ENCODE measurements around the gene EN2. TPM values are rescaled to one million over a fixed set of nuclear protein-coding genes. Genes with fewer than 3 reads are reported as not detected.

EN2 gene
- polyA plus RNA-seq, 4 donors = not detected

GRCh38 chr7:155416646-155417380 lies 41.1 kb upstream of the EN2 start:
- Histone ChIP-seq H3K9me3 (ENCODE audit: control insufficient read depth in 2 of 2, insufficient read depth in 1 of 2, low read depth in 1 of 2, low read length in 1 of 2) (no peaks in the 10 kb centered on the region), H3K4me3 (ENCODE audit: low read depth in 1 of 3, low read length in 3 of 3) (no peak overlapping the region), H3K4me1 (ENCODE audit: control insufficient read depth in 3 of 3, insufficient read depth in 2 of 3, low read depth in 1 of 3, low read length in 2 of 3) (no peaks in the 10 kb centered on the region), H3K27ac (ENCODE audit: low read depth in 1 of 3, low read length in 2 of 3) (no peak overlapping the region), H3K36me3 (ENCODE audit: control insufficient read depth in 3 of 3, insufficient read depth in 2 of 3, low read depth in 1 of 3, low read length in 3 of 3) (no peaks in the 10 kb centered on the region), H3K27me3 (ENCODE audit: control insufficient read depth in 3 of 3, insufficient read depth in 3 of 3, low read length in 3 of 3) (peaks cover 0 to 13% (median 2%) of the 10 kb centered on the region in 3 donors)
- 82 to 86% (median 85%) methylated on average over 17 of the region's 17 CpGs for WGBS, 3 donors
- no peak for FAIRE-seq
- no peak for DNase-seq

DNA sequence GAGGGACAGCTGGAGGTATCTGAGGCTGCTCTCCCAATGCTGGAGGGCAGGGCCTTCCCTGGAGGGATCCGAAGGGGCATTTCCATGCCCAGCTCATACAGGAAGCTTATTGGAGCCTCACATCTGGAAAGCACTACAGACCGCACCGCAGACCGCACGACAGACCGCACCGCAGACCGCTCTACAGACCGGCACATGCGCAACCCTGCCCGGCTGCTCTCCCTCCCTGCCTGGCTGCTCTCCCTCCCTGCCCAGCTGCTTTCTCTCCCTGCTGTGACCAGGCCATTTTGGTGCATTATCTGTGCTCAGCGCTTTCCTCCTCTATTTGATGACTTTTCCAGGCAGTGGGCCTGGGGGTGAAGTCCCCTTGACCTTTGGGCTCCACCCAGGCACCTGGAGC lies 39.6 kb upstream of the EN2 start:
- H3K4me3 ChIP-seq (ENCODE audit: low read depth in 1 of 3, low read length in 3 of 3) = no peak overlapping the region
- H3K36me3 ChIP-seq (ENCODE audit: control insufficient read depth in 3 of 3, insufficient read depth in 2 of 3, low read depth in 1 of 3, low read length in 3 of 3) = no peaks in the 10 kb centered on the region
- no peak for DNase-seq
- no peak overlapping the region for H3K27ac ChIP-seq (ENCODE audit: low read depth in 1 of 3, low read length in 2 of 3)
- WGBS, 3 donors = 84 to 92% (median 86%) methylated on average over 12 of the region's 12 CpGs
- FAIRE-seq = no peak
- H3K4me1 ChIP-seq (ENCODE audit: control insufficient read depth in 3 of 3, insufficient read depth in 2 of 3, low read depth in 1 of 3, low read length in 2 of 3) = no peaks in the 10 kb centered on the region
- no peaks in the 10 kb centered on the region for H3K9me3 ChIP-seq (ENCODE audit: control insufficient read depth in 2 of 2, insufficient read depth in 1 of 2, low read depth in 1 of 2, low read length in 1 of 2)
- peaks cover 0 to 8% (median 2%) of the 10 kb centered on the region in 3 donors for H3K27me3 ChIP-seq (ENCODE audit: control insufficient read depth in 3 of 3, insufficient read depth in 3 of 3, low read length in 3 of 3)

- DNase-seq = no peak
- Histone ChIP-seq H3K36me3 (ENCODE audit: control insufficient read depth in 3 of 3, insufficient read depth in 2 of 3, low read depth in 1 of 3, low read length in 3 of 3) (no peaks in the 10 kb centered on the region), H3K9me3 (ENCODE audit: control insufficient read depth in 2 of 2, insufficient read depth in 1 of 2, low read depth in 1 of 2, low read length in 1 of 2) (no peaks in the 10 kb centered on the region), H3K4me1 (ENCODE audit: control insufficient read depth in 3 of 3, insufficient read depth in 2 of 3, low read depth in 1 of 3, low read length in 2 of 3) (no peaks in the 10 kb centered on the region), H3K4me3 (ENCODE audit: low read depth in 1 of 3, low read length in 3 of 3) (no peak overlapping the region), H3K27me3 (ENCODE audit: control insufficient read depth in 3 of 3, insufficient read depth in 3 of 3, low read length in 3 of 3) (peaks cover 0 to 11% (median 2%) of the 10 kb centered on the region in 3 donors), H3K27ac (ENCODE audit: low read depth in 1 of 3, low read length in 2 of 3) (no peak overlapping the region)
- 85 to 90% (median 85%) methylated on average over 15 to 16 of the region's 16 CpGs for WGBS, 3 donors
- FAIRE-seq = no peak
These were observed 38.8 kb upstream of the EN2 start for GRCh38 chr7:155418941-155419755.

GRCh38 chr7:155420116-155420515 lies 37.8 kb upstream of the EN2 start:
- Histone ChIP-seq H3K4me1 (ENCODE audit: control insufficient read depth in 3 of 3, insufficient read depth in 2 of 3, low read depth in 1 of 3, low read length in 2 of 3) (no peaks in the 10 kb centered on the region), H3K9me3 (ENCODE audit: control insufficient read depth in 2 of 2, insufficient read depth in 1 of 2, low read depth in 1 of 2, low read length in 1 of 2) (no peaks in the 10 kb centered on the region), H3K36me3 (ENCODE audit: control insufficient read depth in 3 of 3, insufficient read depth in 2 of 3, low read depth in 1 of 3, low read length in 3 of 3) (no peaks in the 10 kb centered on the region), H3K27me3 (ENCODE audit: control insufficient read depth in 3 of 3, insufficient read depth in 3 of 3, low read length in 3 of 3) (peaks cover 0 to 11% (median 2%) of the 10 kb centered on the region in 3 donors), H3K4me3 (ENCODE audit: low read depth in 1 of 3, low read length in 3 of 3) (no peak overlapping the region), H3K27ac (ENCODE audit: low read depth in 1 of 3, low read length in 2 of 3) (no peak overlapping the region)
- FAIRE-seq (no peak), DNase-seq (no peak)
- 76 to 80% (median 76%) methylated on average over 8 of the region's 8 CpGs for WGBS, 3 donors

DNA sequence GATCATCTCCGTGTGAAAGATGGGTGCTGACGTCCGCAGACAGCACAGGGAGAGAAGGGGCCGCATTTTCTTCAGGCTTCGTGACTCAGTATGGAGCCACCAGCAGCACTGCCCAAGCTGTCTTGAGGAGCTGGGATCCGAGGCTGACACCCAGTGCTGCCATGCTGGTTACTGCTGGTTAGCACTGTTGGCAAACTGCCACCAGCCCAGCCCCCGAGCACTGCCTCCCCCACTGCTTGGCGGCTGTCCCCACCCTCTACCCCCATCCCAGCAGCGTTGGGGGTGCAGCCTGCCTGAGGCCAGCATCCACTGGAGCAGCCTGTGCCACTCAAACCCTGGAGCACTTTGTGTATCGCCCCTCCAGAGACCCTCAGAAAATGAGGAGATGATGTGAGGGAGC lies 35.8 kb upstream of the EN2 start:
- DNase-seq = no peak
- H3K36me3 ChIP-seq (ENCODE audit: control insufficient read depth in 3 of 3, insufficient read depth in 2 of 3, low read depth in 1 of 3, low read length in 3 of 3) = no peaks in the 10 kb centered on the region
- WGBS, 3 donors = 64 to 68% (median 65%) methylated on average over 10 of the region's 10 CpGs
- no peak for FAIRE-seq
- no peak overlapping the region for H3K4me3 ChIP-seq (ENCODE audit: low read depth in 1 of 3, low read length in 3 of 3)
- peaks cover 0 to 20% (median 4%) of the 10 kb centered on the region in 3 donors for H3K27me3 ChIP-seq (ENCODE audit: control insufficient read depth in 3 of 3, insufficient read depth in 3 of 3, low read length in 3 of 3)
- H3K27ac ChIP-seq (ENCODE audit: low read depth in 1 of 3, low read length in 2 of 3) = no peak overlapping the region
- H3K4me1 ChIP-seq (ENCODE audit: control insufficient read depth in 3 of 3, insufficient read depth in 2 of 3, low read depth in 1 of 3, low read length in 2 of 3) = no peaks in the 10 kb centered on the region
- H3K9me3 ChIP-seq (ENCODE audit: control insufficient read depth in 2 of 2, insufficient read depth in 1 of 2, low read depth in 1 of 2, low read length in 1 of 2) = no peaks in the 10 kb centered on the region

GRCh38 chr7:155422599-155423336 lies 35.2 kb upstream of the EN2 start:
- Histone ChIP-seq H3K36me3 (ENCODE audit: control insufficient read depth in 3 of 3, insufficient read depth in 2 of 3, low read depth in 1 of 3, low read length in 3 of 3) (no peaks in the 10 kb centered on the region), H3K4me3 (ENCODE audit: low read depth in 1 of 3, low read length in 3 of 3) (no peak overlapping the region), H3K27me3 (ENCODE audit: control insufficient read depth in 3 of 3, insufficient read depth in 3 of 3, low read length in 3 of 3) (peaks cover 0 to 21% (median 6%) of the 10 kb centered on the region in 3 donors), H3K4me1 (ENCODE audit: control insufficient read depth in 3 of 3, insufficient read depth in 2 of 3, low read depth in 1 of 3, low read length in 2 of 3) (no peaks in the 10 kb centered on the region), H3K27ac (ENCODE audit: low read depth in 1 of 3, low read length in 2 of 3) (no peak overlapping the region), H3K9me3 (ENCODE audit: control insufficient read depth in 2 of 2, insufficient read depth in 1 of 2, low read depth in 1 of 2, low read length in 1 of 2) (no peaks in the 10 kb centered on the region)
- FAIRE-seq (no peak), DNase-seq (no peak)
- 73 to 82% (median 77%) methylated on average over 19 of the region's 19 CpGs for WGBS, 3 donors

- no peaks in the 10 kb centered on the region for H3K9me3 ChIP-seq (ENCODE audit: control insufficient read depth in 2 of 2, insufficient read depth in 1 of 2, low read depth in 1 of 2, low read length in 1 of 2)
- 74 to 81% (median 81%) methylated on average over 24 of the region's 24 CpGs for WGBS, 3 donors
- FAIRE-seq = no peak
These were observed 34.3 kb upstream of the EN2 start for GRCh38 chr7:155423337-155424285.

More at GRCh38 chr7:155423337-155424285, 34.3 kb upstream of the EN2 start:
- no peaks in the 10 kb centered on the region for H3K36me3 ChIP-seq (ENCODE audit: control insufficient read depth in 3 of 3, insufficient read depth in 2 of 3, low read depth in 1 of 3, low read length in 3 of 3)
- no peak for DNase-seq
- H3K4me3 ChIP-seq (ENCODE audit: low read depth in 1 of 3, low read length in 3 of 3) = no peak overlapping the region
- H3K4me1 ChIP-seq (ENCODE audit: control insufficient read depth in 3 of 3, insufficient read depth in 2 of 3, low read depth in 1 of 3, low read length in 2 of 3) = no peaks in the 10 kb centered on the region
- no peak overlapping the region for H3K27ac ChIP-seq (ENCODE audit: low read depth in 1 of 3, low read length in 2 of 3)
- H3K27me3 ChIP-seq (ENCODE audit: control insufficient read depth in 3 of 3, insufficient read depth in 3 of 3, low read length in 3 of 3) = peaks cover 0 to 20% (median 9%) of the 10 kb centered on the region in 3 donors

Measured in small intestine (tissue), 7 donors.